Measurements from ENCODE around the gene GIGYF2. TPM values are rescaled to one million over a fixed set of nuclear protein-coding genes. Genes with fewer than 3 reads are reported as not detected.

The GIGYF2 gene
- total and polyA plus RNA-seq, 2 of the 13 experiments (the other 11 are each of a cell fraction or from before 2014, with no cell fraction given) = 44.9 to 73.5 TPM

GRCh38 chr2:232869138-232870017 lies 172.2 kb downstream of the GIGYF2 start (continued):
- TF ChIP-seq UBTF (CRISPR knock-in tag; IDR thresholded peaks at IDR 0.05) (no peak; the same call in 1 of the 2 replicates), CREM (IDR thresholded peaks at IDR 0.05) (no peak), CREM (CRISPR knock-in tag; IDR thresholded peaks at IDR 0.05) (no peak), MAF1 (CRISPR knock-in tag; IDR thresholded peaks at IDR 0.05; ENCODE audit: borderline replicate concordance) (no peak), KDM3A (CRISPR knock-in tag; IDR thresholded peaks at IDR 0.05; ENCODE audit: low read depth) (no peak), ZNF792 (CRISPR knock-in tag; IDR thresholded peaks at IDR 0.05) (no peak), BCL6 (CRISPR knock-in tag; IDR thresholded peaks at IDR 0.05) (no peak), NR1H2 (CRISPR knock-in tag; IDR thresholded peaks at IDR 0.05; ENCODE audit: borderline replicate concordance, low read depth) (no peak), ZNF547 (CRISPR knock-in tag; IDR thresholded peaks at IDR 0.05) (peak; percentile 66; the same call in 1 of the 2 replicates), ZNF329 (CRISPR knock-in tag; IDR thresholded peaks at IDR 0.05; ENCODE audit: low read depth) (no peak), ELF3 (CRISPR knock-in tag; IDR thresholded peaks at IDR 0.05) (0 out of 2 replicates have a peak, but pooled peaks have one; percentile 53), HNRNPLL (IDR thresholded peaks at IDR 0.05; ENCODE audit: low read depth, low read length, poor library complexity, severe bottlenecking) (no peak), TBL1XR1 (IDR thresholded peaks at IDR 0.05; ENCODE audit: borderline replicate concordance, low read length, partially characterized antibody) (no peak), CHCHD3 (CRISPR knock-in tag; IDR thresholded peaks at IDR 0.05) (no peak), SRSF9 (IDR thresholded peaks at IDR 0.05; ENCODE audit: borderline replicate concordance, insufficient read depth, low read depth, low read length, poor library complexity, severe bottlenecking) (no peak), PAWR (CRISPR knock-in tag; IDR thresholded peaks at IDR 0.05; ENCODE audit: borderline replicate concordance) (no peak), ZNF746 (CRISPR knock-in tag; IDR thresholded peaks at IDR 0.05) (0 out of 2 replicates have a peak, but pooled peaks have one; percentile 20), DMAP1 (CRISPR knock-in tag; IDR thresholded peaks at IDR 0.05) (peak; percentile 31; the same call in 1 of the 2 replicates), NFKBIZ (CRISPR knock-in tag; IDR thresholded peaks at IDR 0.05) (no peak), TCF7L2 (IDR thresholded peaks at IDR 0.05; ENCODE audit: low read depth, low read length) (no peak), SNAI1 (CRISPR knock-in tag; IDR thresholded peaks at IDR 0.05; ENCODE audit: borderline replicate concordance) (no peak), ISX (CRISPR knock-in tag; conservative IDR thresholded peaks at IDR 0.05) (no peak), ZNF709 (CRISPR knock-in tag; IDR thresholded peaks at IDR 0.05) (no peak), ZNF550 (CRISPR knock-in tag; IDR thresholded peaks at IDR 0.05; ENCODE audit: borderline replicate concordance) (no peak), ZBTB21 (CRISPR knock-in tag; IDR thresholded peaks at IDR 0.05) (no peak)
- TF ChIP-seq, protein P1, sequence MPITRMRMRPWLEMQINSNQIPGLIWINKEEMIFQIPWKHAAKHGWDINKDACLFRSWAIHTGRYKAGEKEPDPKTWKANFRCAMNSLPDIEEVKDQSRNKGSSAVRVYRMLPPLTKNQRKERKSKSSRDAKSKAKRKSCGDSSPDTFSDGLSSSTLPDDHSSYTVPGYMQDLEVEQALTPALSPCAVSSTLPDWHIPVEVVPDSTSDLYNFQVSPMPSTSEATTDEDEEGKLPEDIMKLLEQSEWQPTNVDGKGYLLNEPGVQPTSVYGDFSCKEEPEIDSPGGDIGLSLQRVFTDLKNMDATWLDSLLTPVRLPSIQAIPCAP (CRISPR knock-in tag; IDR thresholded peaks at IDR 0.05; ENCODE audit: low read depth) = 0 out of 2 replicates have a peak, but pooled peaks have one; percentile 63
- TF ChIP-seq, protein P2, sequence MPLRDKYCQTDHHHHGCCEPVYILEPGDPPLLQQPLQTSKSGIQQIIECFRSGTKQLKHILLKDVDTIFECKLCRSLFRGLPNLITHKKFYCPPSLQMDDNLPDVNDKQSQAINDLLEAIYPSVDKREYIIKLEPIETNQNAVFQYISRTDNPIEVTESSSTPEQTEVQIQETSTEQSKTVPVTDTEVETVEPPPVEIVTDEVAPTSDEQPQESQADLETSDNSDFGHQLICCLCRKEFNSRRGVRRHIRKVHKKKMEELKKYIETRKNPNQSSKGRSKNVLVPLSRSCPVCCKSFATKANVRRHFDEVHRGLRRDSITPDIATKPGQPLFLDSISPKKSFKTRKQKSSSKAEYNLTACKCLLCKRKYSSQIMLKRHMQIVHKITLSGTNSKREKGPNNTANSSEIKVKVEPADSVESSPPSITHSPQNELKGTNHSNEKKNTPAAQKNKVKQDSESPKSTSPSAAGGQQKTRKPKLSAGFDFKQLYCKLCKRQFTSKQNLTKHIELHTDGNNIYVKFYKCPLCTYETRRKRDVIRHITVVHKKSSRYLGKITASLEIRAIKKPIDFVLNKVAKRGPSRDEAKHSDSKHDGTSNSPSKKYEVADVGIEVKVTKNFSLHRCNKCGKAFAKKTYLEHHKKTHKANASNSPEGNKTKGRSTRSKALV (CRISPR knock-in tag; IDR thresholded peaks at IDR 0.05) = no peak
